ENCODE results near the gene SH2D5.

SH2D5 gene

GRCh38 chr1:20732071-20732587 is 374 bp downstream of the SH2D5 start:
- H3K27ac ChIP-seq (replicated peaks): no peak overlapping the region
- no peak for DNase-seq (ENCODE audit: low read depth in 1 of 2, low spot score in 1 of 2)

GRCh38 chr1:20731057-20731991 is 1.2 kb downstream of the SH2D5 start:
- Histone ChIP-seq H3K27ac (replicated peaks) (no peak overlapping the region), H3K27me3 (ENCODE audit: insufficient read depth, poor library complexity, severe bottlenecking) (peaks cover 42% of the 10 kb centered on the region), H3K4me3 (replicated peaks; ENCODE audit: insufficient read depth, low read length) (peak overlapping the region; percentile 54)
- TF ChIP-seq GABPA (IDR thresholded peaks at IDR 0.05; ENCODE audit: low read depth) (no peak), SPI1 (IDR thresholded peaks at IDR 0.05; ENCODE audit: borderline replicate concordance, low read depth) (no peak), POLR2AphosphoS5 (IDR thresholded peaks at IDR 0.05; ENCODE audit: low read depth) (no peak)
- no peak for DNase-seq (ENCODE audit: low read depth in 1 of 2, low spot score in 1 of 2)

More at GRCh38 chr1:20732071-20732587, 374 bp downstream of the SH2D5 start:
- Histone ChIP-seq H3K4me3 (replicated peaks; ENCODE audit: insufficient read depth, low read length) (peak overlapping the region; percentile 54), H3K27me3 (ENCODE audit: insufficient read depth, poor library complexity, severe bottlenecking) (peaks cover 42% of the 10 kb centered on the region)
- TF ChIP-seq REST (IDR thresholded peaks at IDR 0.05; ENCODE audit: insufficient replicate concordance, low read depth): no peak
- TF ChIP-seq POLR2AphosphoS5 (IDR thresholded peaks at IDR 0.05; ENCODE audit: low read depth): no peak
- no peak for TF ChIP-seq SPI1 (IDR thresholded peaks at IDR 0.05; ENCODE audit: borderline replicate concordance, low read depth)
- no peak for TF ChIP-seq CTCF (IDR thresholded peaks at IDR 0.05; ENCODE audit: insufficient read depth, low read length)
- TF ChIP-seq GABPA (IDR thresholded peaks at IDR 0.05; ENCODE audit: low read depth): no peak

- no peak overlapping the region for H3K27ac ChIP-seq (replicated peaks)
- no peak overlapping the region for H3K4me3 ChIP-seq (replicated peaks; ENCODE audit: insufficient read depth, low read length)
- peaks cover 42% of the 10 kb centered on the region for H3K27me3 ChIP-seq (ENCODE audit: insufficient read depth, poor library complexity, severe bottlenecking)
- TF ChIP-seq GABPA (IDR thresholded peaks at IDR 0.05; ENCODE audit: low read depth) (no peak), POLR2AphosphoS5 (IDR thresholded peaks at IDR 0.05; ENCODE audit: low read depth) (no peak), SPI1 (IDR thresholded peaks at IDR 0.05; ENCODE audit: borderline replicate concordance, low read depth) (no peak), REST (IDR thresholded peaks at IDR 0.05; ENCODE audit: insufficient replicate concordance, low read depth) (no peak), CTCF (IDR thresholded peaks at IDR 0.05; ENCODE audit: insufficient read depth, low read length) (no peak)
- no peak for DNase-seq (ENCODE audit: low read depth in 1 of 2, low spot score in 1 of 2)
These were observed 1.8 kb downstream of the SH2D5 start for GRCh38 chr1:20730690-20731056.

- Histone ChIP-seq H3K27ac (replicated peaks) (no peak overlapping the region), H3K27me3 (ENCODE audit: insufficient read depth, poor library complexity, severe bottlenecking) (peaks cover 42% of the 10 kb centered on the region), H3K4me3 (replicated peaks; ENCODE audit: insufficient read depth, low read length) (no peak overlapping the region)
- TF ChIP-seq CTCF (IDR thresholded peaks at IDR 0.05; ENCODE audit: insufficient read depth, low read length) (no peak), REST (IDR thresholded peaks at IDR 0.05; ENCODE audit: insufficient replicate concordance, low read depth) (no peak), GABPA (IDR thresholded peaks at IDR 0.05; ENCODE audit: low read depth) (no peak), POLR2AphosphoS5 (IDR thresholded peaks at IDR 0.05; ENCODE audit: low read depth) (no peak), SPI1 (IDR thresholded peaks at IDR 0.05; ENCODE audit: borderline replicate concordance, low read depth) (no peak)
- no peak for DNase-seq (ENCODE audit: low read depth in 1 of 2, low spot score in 1 of 2)
These were observed 2.4 kb downstream of the SH2D5 start for GRCh38 chr1:20729990-20730689.
